Retinal pigment epithelial cell (primary cell): ENCODE results near the gene RELA.
"Not testable (repeated sequence)": the region's sequence is repeated elsewhere in the genome, so short reads cannot be mapped to it uniquely, and the experiment has no call there.

ENCODE experiments used
- DNase-seq: peaks from one replicate; pipeline ENCODE4 v3.0.0-alpha.2; 2010; ENCODE audit warnings: low read depth
- H3K4me3 ChIP-seq: 2 replicates; pipeline ENCODE4 v1.5.1; 2011; ENCODE audit warnings: mild to moderate bottlenecking, low read length, control low read depth, moderate library complexity
- CTCF ChIP-seq: conservative IDR thresholded peaks from 2 replicates; pipeline ENCODE4 v1.5.1; 2011; ENCODE audit warnings: low read depth, low read length, control low read depth, inconsistent platforms

Gene RELA

DNA sequence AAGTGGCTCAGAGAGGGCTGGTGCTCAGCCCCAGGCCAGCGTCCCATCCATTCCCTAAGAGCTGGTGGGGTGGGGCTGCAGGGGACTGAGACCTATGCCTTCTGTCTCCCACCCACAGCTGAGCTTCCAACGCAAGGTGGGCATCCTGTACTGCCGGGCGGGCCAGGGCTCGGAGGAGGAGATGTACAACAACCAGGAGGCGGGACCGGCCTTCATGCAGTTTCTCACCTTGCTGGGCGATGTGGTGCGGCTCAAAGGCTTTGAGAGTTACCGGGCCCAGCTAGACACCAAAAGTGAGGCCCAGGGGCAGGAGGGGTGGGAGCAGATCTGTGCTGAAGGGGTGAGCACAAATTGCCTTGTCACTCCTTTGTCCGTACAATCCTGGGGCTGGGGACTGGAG is 17.9 kb downstream of the RELA start:
- H3K4me3 ChIP-seq: no peak overlapping the region
- no peak for TF ChIP-seq CTCF
- no peak for DNase-seq

DNA sequence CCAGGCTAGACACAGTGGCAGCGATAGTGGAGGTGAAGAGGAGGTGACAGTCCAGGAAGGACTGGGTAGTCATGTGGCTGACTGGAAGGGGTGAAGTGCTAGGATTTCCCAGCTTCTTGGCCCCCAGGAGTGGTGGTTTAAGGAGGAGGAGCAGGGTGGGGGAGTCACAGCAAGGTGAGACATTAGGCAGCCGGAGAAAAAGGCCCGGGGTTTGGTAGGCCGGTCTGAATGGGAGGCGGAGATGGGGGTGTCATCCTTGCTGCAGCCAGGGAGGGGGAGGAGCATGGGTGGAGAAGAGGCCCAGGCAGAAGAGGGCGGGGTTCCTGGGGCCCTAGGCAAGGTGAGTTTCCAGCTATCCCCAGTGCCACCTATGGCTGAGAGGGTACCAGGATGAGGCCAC is 18.7 kb downstream of the RELA start:
- H3K4me3 ChIP-seq: no peak overlapping the region
- TF ChIP-seq CTCF: no peak
- no peak for DNase-seq

DNA sequence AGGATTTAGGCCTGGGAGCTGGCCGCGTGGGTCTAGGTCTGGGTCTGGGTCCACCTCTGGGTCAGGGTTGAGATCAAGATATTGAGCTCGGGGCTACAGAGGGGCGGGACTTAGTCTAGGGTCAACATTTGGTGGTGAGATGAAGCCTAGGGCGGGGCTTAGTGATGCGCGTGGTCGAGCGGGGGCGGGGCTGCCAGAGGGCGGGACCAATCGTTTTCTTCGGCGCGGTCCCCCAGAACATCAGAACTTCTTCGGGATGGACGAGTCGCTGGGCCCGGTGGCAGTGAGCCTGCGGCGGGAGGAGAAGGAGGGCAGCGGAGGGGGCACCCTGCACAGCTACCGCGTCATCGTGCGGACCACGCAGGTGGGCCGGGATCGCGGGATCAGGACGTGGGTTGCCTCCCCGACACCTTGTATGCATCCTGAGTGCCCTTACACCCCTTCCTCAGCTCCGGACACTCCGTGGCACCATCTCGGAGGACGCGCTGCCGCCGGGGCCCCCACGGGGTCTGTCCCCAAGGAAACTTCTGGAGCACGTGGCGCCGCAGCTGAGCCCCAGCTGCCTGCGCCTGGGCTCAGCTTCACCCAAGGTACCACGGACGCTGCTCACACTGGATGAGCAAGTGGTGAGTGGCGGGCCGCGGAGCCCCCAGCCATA is 20.6 kb downstream of the RELA start:
- peak overlapping the region; percentile 42 for H3K4me3 ChIP-seq
- no peak for TF ChIP-seq CTCF
- DNase-seq: no peak

DNA sequence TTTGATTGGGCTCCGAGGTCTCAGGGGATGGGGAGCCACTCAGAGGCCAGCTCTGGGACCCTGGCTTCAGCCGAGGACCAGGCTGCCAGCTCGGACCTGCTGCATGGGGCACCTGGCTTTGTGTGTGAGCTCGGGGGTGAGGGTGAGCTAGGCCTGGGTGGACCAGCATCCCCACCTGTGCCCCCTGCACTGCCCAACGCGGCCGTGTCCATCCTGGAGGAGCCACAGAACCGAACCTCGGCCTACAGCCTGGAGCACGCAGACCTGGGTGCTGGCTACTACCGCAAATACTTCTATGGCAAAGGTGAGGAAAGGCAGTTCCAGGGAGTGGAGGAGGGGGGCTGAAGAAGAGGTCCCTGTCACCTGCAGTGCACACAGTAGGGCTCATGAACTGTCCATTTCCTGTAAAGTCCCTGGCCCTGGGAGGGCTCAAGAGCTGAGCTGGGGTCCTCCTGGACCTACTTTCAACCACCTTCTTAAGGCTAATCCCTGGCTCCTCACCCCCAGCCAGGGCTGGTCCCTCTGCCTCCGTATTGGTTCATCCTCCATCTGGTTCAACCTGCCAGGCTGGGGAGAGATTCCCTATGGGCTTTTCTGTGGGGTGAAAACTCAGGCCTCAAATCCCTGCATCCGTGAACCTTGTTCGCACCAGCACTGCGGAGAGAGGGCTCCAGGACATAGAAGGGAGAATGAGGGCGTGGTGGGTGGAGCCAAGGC is 21.3 kb downstream of the RELA start:
- DNase-seq: no peak
- peak overlapping the region; percentile 42 for H3K4me3 ChIP-seq
- TF ChIP-seq CTCF: no peak

DNA sequence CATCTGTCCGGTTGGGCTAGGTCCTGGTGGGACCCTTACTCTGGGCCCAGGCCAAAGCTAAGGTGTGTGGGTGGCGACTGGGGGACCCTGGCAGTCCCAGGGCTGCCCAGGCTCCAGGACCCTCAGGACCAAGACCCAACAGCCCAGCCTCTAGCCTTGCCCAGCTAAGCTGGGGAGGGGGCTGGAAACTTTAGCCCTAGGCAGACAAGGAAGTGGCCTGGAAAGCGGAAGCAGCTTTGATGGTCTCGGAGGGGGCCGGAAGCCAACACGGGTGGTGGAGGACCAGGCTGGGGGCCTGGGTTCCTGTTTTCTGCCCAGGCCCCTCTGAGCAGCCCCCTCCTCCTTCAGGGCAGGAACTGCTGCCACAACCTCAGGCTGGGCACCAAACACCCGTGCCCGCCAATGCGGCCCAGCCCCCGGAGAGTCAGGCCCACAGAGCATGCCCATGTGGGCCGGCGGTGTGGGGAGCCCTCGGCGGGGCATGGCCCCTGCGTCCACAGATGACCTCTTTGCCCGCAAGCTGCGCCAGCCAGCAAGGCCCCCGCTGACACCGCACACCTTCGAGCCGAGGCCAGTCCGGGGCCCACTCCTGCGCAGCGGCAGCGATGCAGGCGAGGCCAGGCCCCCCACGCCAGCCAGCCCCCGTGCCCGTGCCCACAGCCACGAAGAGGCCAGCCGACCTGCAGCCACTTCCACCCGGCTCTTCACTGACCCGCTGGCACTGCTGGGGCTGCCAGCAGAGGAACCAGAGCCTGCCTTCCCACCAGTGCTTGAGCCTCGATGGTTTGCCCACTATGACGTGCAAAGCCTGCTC is 22.0 kb downstream of the RELA start:
- DNase-seq: no peak
- no peak overlapping the region for H3K4me3 ChIP-seq
- TF ChIP-seq CTCF: no peak

GRCh38 chr11:65639623-65640482 is 22.9 kb downstream of the RELA start:
- DNase-seq: no peak
- H3K4me3 ChIP-seq: no peak overlapping the region
- TF ChIP-seq CTCF: no peak

DNA sequence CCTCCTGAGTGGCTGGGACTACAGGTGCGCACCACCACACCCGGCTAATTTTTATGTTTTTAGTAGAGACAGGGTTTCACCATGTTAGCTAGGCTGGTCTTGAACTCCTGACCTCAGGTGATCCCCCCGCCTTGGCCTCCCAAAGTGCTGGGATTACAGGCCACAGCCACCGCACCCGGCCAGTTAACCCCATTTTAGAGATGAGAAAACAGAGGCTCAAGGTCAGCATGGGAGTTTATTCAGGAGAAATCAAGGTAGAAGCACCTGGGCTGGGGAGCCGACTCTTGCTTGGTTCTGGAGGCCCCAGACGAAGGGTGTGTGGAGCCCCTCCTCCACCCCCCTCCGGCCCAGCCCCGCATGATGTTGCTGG is 23.5 kb downstream of the RELA start:
- not testable (repeated sequence) for H3K4me3 ChIP-seq, DNase-seq
